Left ventricle myocardium inferior (tissue), 1 donor: ENCODE results near the gene APLP2. TPM values are rescaled to one million over a fixed set of nuclear protein-coding genes. Genes with fewer than 3 reads are reported as not detected.

Experiments
- DNase-seq: peaks from one replicate; pipeline ENCODE4 v3.0.0-alpha.2; 2020
- H3K27ac ChIP-seq: fragments of 200-600 bp; replicated peaks from 2 replicates; pipeline ENCODE4 v1.8.0; 2021
- H3K27me3 ChIP-seq: fragments of 200-600 bp; 2 replicates; pipeline ENCODE4 v1.8.0; 2021; ENCODE audit warnings: low read depth
- H3K36me3 ChIP-seq: fragments of 200-600 bp; 2 replicates; pipeline ENCODE4 v1.8.0; 2021
- H3K4me1 ChIP-seq: fragments of 200-600 bp; 2 replicates; pipeline ENCODE4 v1.8.0; 2021
- H3K4me3 ChIP-seq: fragments of 200-600 bp; 2 replicates; pipeline ENCODE4 v1.8.0; 2021; ENCODE audit warnings: mild to moderate bottlenecking, moderate library complexity
- H3K9me3 ChIP-seq: fragments of 200-600 bp; replicated peaks from 2 replicates; pipeline ENCODE4 v1.8.0; 2021
- intact Hi-C: fragments of 100-400 bp; cut with micrococcal nuclease; formaldehyde crosslinking; loops from one replicate; pipeline ENCODE4 v1.11.0; 2022
- total RNA-seq: library from RNA; stranded (reverse); fragmentation: NEBNext Ultra II Directional; extraction: Animal tissue kit (Norgen Biotek cat#: 25700); gene quantifications from one replicate; pipeline ENCODE4 v1.2.1, GENCODE V29; 2021
- TF ChIP-seq, protein P1 (sequence below): fragments of 200-600 bp; IDR thresholded peaks from 2 replicates; pipeline ENCODE4 v1.8.0; 2021; ENCODE audit warnings: antibody characterized with exemption, mild to moderate bottlenecking, borderline replicate concordance
- donor health status: DM: no; HTN: yes; CAD: no; lungs with severe emphysema.

APLP2 gene
- total RNA-seq, 1 donor from 2014 or later, result 325 TPM

- Histone ChIP-seq H3K4me3 (no peak overlapping the region), H3K27me3 (peaks cover 5% of the 10 kb centered on the region)
- intact Hi-C loops, result no loop called here
These were observed 32.6 kb upstream of the APLP2 start for GRCh38 chr11:130037058-130037457.

GRCh38 chr11:130037881-130038585 lies 31.7 kb upstream of the APLP2 start:
- no peaks in the 10 kb centered on the region for H3K9me3 ChIP-seq
- peaks cover 5% of the 10 kb centered on the region for H3K27me3 ChIP-seq
- intact Hi-C loops, result no loop called here
- no peak overlapping the region for H3K4me3 ChIP-seq
- no peak overlapping the region for H3K27ac ChIP-seq
- DNase-seq, result no peak
- TF ChIP-seq, protein P1, sequence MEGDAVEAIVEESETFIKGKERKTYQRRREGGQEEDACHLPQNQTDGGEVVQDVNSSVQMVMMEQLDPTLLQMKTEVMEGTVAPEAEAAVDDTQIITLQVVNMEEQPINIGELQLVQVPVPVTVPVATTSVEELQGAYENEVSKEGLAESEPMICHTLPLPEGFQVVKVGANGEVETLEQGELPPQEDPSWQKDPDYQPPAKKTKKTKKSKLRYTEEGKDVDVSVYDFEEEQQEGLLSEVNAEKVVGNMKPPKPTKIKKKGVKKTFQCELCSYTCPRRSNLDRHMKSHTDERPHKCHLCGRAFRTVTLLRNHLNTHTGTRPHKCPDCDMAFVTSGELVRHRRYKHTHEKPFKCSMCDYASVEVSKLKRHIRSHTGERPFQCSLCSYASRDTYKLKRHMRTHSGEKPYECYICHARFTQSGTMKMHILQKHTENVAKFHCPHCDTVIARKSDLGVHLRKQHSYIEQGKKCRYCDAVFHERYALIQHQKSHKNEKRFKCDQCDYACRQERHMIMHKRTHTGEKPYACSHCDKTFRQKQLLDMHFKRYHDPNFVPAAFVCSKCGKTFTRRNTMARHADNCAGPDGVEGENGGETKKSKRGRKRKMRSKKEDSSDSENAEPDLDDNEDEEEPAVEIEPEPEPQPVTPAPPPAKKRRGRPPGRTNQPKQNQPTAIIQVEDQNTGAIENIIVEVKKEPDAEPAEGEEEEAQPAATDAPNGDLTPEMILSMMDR, result no peak
- no peaks in the 10 kb centered on the region for H3K4me1 ChIP-seq
- H3K36me3 ChIP-seq, result no peaks in the 10 kb centered on the region

More at GRCh38 chr11:130037058-130037457, 32.6 kb upstream of the APLP2 start:
- Histone ChIP-seq H3K36me3 (no peaks in the 10 kb centered on the region), H3K4me1 (no peaks in the 10 kb centered on the region), H3K27ac (no peak overlapping the region), H3K9me3 (no peaks in the 10 kb centered on the region)
- TF ChIP-seq, protein P1, result no peak
- DNase-seq, result no peak

- no peaks in the 10 kb centered on the region for H3K4me1 ChIP-seq
- no peaks in the 10 kb centered on the region for H3K36me3 ChIP-seq
- no peaks in the 10 kb centered on the region for H3K9me3 ChIP-seq
- intact Hi-C loops, result no loop called here
- DNase-seq, result no peak
- H3K27ac ChIP-seq, result no peak overlapping the region
- peaks cover 5% of the 10 kb centered on the region for H3K27me3 ChIP-seq
- TF ChIP-seq, protein P1, result no peak
- H3K4me3 ChIP-seq, result no peak overlapping the region
These were observed 29.3 kb upstream of the APLP2 start for GRCh38 chr11:130040281-130040940.

DNA sequence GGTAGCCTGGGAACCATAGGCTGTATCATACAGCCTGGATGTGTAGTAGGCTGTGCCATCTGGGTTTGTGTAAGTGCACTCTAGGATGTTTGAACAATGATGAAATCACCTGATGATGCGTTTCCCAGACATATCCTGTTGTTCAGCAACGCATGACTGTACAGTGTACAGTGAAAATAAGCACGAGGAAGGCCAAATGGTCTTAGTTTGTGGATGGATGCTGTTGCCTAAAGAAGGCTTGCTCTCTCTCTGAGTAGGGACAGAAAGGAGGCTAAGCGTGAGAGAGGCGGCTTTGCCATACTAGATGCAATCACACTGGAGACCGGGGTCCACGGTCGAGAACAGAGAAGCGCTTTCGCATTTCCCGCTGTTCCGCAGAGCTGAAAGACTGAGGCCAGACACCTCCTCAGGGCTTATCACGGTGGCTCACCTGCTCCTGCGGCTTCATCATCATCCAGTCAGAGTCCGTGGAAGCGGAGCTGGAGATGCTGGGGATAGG lies 27.6 kb upstream of the APLP2 start:
- H3K36me3 ChIP-seq, result no peaks in the 10 kb centered on the region
- H3K27me3 ChIP-seq, result peaks cover 5% of the 10 kb centered on the region
- no peak overlapping the region for H3K27ac ChIP-seq
- intact Hi-C loops, result no loop called here
- TF ChIP-seq, protein P1, result no peak
- H3K9me3 ChIP-seq, result no peaks in the 10 kb centered on the region
- H3K4me3 ChIP-seq, result no peak overlapping the region
- H3K4me1 ChIP-seq, result no peaks in the 10 kb centered on the region
- DNase-seq, result no peak

DNA sequence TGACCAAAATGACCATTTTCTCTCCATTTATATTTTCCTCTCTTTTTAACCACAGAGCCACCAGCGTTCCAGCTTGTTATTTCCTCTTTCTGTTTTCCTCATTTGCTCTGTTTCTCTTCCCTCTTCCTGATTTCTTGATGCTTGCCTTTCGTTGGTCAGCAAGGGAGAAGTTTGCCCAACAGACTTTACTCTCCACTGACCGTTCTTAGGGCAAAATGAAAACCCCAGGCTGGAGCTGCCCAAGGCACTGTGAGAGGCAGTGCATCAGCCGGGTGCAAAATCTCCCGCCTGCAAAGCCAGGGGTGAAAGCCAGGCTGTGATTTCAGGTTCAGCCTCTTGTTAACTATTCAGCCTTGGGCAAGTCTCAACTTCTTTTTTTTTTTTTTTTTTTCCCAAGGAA lies 26.1 kb upstream of the APLP2 start:
- Histone ChIP-seq H3K27ac (no peak overlapping the region), H3K4me1 (no peaks in the 10 kb centered on the region), H3K27me3 (peaks cover 5% of the 10 kb centered on the region), H3K9me3 (no peaks in the 10 kb centered on the region), H3K4me3 (no peak overlapping the region), H3K36me3 (no peaks in the 10 kb centered on the region)
- TF ChIP-seq, protein P1, result no peak
- DNase-seq, result no peak
- intact Hi-C loops, result no loop called here
